ENCODE measurements around the gene FTSJ1. TPM values are rescaled to one million over a fixed set of nuclear protein-coding genes. Genes with fewer than 3 reads are reported as not detected.

FTSJ1 gene
- total and polyA plus RNA-seq, 2 experiments from 2014 or later = 42.8 to 76.3 TPM

DNA sequence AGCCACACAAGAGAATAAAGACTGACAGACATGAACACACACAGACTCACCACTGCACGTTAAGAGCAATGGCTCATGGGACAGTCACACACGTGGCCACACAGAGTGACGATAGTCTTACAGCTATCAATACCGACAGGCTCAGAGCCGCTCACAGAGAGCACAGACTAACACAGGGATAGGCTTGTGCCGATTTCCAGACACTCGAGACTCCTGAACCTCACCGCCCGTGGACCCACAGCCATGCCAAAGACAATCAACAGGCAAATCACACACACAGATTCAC is 5.2 kb upstream of the FTSJ1 start:
- no peak for TF ChIP-seq EZH2 (IDR thresholded peaks at IDR 0.05; ENCODE audit: low read depth, unreplicated experiment)
- TF ChIP-seq, protein P1, sequence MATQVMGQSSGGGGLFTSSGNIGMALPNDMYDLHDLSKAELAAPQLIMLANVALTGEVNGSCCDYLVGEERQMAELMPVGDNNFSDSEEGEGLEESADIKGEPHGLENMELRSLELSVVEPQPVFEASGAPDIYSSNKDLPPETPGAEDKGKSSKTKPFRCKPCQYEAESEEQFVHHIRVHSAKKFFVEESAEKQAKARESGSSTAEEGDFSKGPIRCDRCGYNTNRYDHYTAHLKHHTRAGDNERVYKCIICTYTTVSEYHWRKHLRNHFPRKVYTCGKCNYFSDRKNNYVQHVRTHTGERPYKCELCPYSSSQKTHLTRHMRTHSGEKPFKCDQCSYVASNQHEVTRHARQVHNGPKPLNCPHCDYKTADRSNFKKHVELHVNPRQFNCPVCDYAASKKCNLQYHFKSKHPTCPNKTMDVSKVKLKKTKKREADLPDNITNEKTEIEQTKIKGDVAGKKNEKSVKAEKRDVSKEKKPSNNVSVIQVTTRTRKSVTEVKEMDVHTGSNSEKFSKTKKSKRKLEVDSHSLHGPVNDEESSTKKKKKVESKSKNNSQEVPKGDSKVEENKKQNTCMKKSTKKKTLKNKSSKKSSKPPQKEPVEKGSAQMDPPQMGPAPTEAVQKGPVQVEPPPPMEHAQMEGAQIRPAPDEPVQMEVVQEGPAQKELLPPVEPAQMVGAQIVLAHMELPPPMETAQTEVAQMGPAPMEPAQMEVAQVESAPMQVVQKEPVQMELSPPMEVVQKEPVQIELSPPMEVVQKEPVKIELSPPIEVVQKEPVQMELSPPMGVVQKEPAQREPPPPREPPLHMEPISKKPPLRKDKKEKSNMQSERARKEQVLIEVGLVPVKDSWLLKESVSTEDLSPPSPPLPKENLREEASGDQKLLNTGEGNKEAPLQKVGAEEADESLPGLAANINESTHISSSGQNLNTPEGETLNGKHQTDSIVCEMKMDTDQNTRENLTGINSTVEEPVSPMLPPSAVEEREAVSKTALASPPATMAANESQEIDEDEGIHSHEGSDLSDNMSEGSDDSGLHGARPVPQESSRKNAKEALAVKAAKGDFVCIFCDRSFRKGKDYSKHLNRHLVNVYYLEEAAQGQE (IDR thresholded peaks at IDR 0.05; ENCODE audit: unreplicated experiment) = no peak
- no peak for TF ChIP-seq CTCF (conservative IDR thresholded peaks at IDR 0.05; ENCODE audit: low read depth in 2 of 2)
- no peak for TF ChIP-seq EZH2phosphoT487 (IDR thresholded peaks at IDR 0.05; ENCODE audit: unreplicated experiment)
- no peak for TF ChIP-seq ZNF331 (CRISPR knock-in tag; IDR thresholded peaks at IDR 0.05; ENCODE audit: low read depth)
- TF ChIP-seq, protein P2, sequence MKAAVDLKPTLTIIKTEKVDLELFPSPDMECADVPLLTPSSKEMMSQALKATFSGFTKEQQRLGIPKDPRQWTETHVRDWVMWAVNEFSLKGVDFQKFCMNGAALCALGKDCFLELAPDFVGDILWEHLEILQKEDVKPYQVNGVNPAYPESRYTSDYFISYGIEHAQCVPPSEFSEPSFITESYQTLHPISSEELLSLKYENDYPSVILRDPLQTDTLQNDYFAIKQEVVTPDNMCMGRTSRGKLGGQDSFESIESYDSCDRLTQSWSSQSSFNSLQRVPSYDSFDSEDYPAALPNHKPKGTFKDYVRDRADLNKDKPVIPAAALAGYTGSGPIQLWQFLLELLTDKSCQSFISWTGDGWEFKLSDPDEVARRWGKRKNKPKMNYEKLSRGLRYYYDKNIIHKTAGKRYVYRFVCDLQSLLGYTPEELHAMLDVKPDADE (IDR thresholded peaks at IDR 0.05) = no peak
- no peak for TF ChIP-seq CREB1 (CRISPR knock-in tag; IDR thresholded peaks at IDR 0.05; ENCODE audit: low read depth)
- no peak for TF ChIP-seq STAT1 (IDR thresholded peaks at IDR 0.05; ENCODE audit: unreplicated experiment)
- TF ChIP-seq ZNF462 (CRISPR knock-in tag; IDR thresholded peaks at IDR 0.05) = no peak
- no peak for TF ChIP-seq ZNF114 (CRISPR knock-in tag; IDR thresholded peaks at IDR 0.05)
- no peak for TF ChIP-seq JUNB (IDR thresholded peaks at IDR 0.05; ENCODE audit: unreplicated experiment)
- no peak for TF ChIP-seq POLR2AphosphoS5 (IDR thresholded peaks at IDR 0.05; ENCODE audit: low read depth)
- no peak for TF ChIP-seq NANOG (IDR thresholded peaks at IDR 0.05; ENCODE audit: borderline replicate concordance)
- no peak overlapping the region for H3K4me3 Mint-ChIP-seq
- Histone ChIP-seq H3K27me3 (ENCODE audit: insufficient read depth) (no peaks in the 10 kb centered on the region), H3K36me3 (ENCODE audit: insufficient read depth) (no peaks in the 10 kb centered on the region), H4K20me1 (replicated peaks; ENCODE audit: insufficient read depth) (no peaks in the 10 kb centered on the region), H3K9me2 (ENCODE audit: insufficient read depth) (no peaks in the 10 kb centered on the region), H3K4me1 (ENCODE audit: insufficient read depth) (peaks cover 4% of the 10 kb centered on the region; the same call in 1 of the 2 replicates), H3K4me2 (no peak overlapping the region), H3K27ac (ENCODE audit: low read depth) (no peak overlapping the region), H3F3A (replicated peaks; ENCODE audit: low read depth) (no peaks in the 10 kb centered on the region), H3K4me3 (no peak overlapping the region), H2AFZ (no peak overlapping the region), H3K79me2 (replicated peaks; ENCODE audit: insufficient read depth) (0 out of 2 replicates have a peak, but pooled peaks cover 12% of the 10 kb centered on the region)
- no peaks in the 10 kb centered on the region; the same call in none of the 3 replicates for H3K9me3 Mint-ChIP-seq
- H3K27me3 Mint-ChIP-seq (ENCODE audit: insufficient read depth, low read depth, poor library complexity) = peaks cover 14% of the 10 kb centered on the region
- no peak for DNase-seq (ENCODE audit: low spot score)
- H3K4me1 Mint-ChIP-seq = peaks cover 48% of the 10 kb centered on the region
- peaks cover 15% of the 10 kb centered on the region for H3K36me3 Mint-ChIP-seq (ENCODE audit: low read depth)
- ATAC-seq = no peak
- no peak overlapping the region for H3K27ac Mint-ChIP-seq
